Nasal cavity respiratory epithelium epithelial cell of viscerocranial mucosa (primary cell): ENCODE results near the gene PRPF8. TPM values are rescaled to one million over a fixed set of nuclear protein-coding genes. Genes with fewer than 3 reads are reported as not detected.

Experiments
- total RNA-seq: library from RNA; depleted of rRNA; stranded (reverse); fragments of >200 nt; gene quantifications from 2 replicates; pipeline ENCODE4 v1.2.3, GENCODE V29; 2014

Gene PRPF8
- total RNA-seq: 88.9 and 187 TPM in 2 replicates

DNA sequence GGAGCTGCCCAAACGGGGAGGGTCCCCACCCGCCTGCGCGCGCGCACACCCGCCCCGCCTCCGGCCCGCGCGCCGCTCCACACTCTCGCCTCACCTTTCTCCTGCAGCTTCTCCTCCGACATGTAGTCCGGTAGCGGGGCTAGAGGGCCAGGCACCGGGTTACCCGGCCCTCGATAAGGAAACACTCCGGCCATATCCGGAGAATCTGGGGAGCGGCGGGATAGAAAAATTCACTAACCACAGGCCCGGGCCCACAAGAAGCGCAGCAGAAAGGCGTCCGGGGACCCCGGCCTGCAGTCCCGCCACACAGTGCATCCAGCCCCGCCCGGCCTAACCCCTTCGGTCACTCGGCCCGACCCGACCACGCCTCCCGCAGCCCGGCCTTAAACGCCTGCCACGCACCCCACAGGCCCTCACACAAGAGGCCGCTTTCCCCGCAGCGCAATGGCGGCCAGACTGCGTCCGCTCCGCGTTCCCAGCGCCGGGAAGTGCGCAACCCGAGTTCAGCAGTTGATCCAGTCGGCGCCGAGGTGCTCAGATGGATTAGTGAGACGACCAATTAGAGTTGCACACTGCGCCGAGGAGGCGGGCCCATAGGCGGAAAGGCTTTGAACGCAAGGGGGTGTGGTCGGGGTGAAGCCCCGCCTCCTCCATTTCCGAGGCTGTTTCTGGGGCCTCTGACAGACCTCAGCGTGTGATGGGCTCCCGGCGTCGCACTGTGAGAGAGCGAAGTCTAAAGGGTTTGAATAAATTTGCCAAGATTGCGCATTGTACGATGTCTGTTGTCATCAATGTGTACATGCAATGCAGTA lies at the start of gene PRPF8:
Gene PRPF8, minus strand, starts transcription at position 490 of the 812 bp plus-strand sequence. Its CDS starts 296 bp downstream, at position 194.

DNA sequence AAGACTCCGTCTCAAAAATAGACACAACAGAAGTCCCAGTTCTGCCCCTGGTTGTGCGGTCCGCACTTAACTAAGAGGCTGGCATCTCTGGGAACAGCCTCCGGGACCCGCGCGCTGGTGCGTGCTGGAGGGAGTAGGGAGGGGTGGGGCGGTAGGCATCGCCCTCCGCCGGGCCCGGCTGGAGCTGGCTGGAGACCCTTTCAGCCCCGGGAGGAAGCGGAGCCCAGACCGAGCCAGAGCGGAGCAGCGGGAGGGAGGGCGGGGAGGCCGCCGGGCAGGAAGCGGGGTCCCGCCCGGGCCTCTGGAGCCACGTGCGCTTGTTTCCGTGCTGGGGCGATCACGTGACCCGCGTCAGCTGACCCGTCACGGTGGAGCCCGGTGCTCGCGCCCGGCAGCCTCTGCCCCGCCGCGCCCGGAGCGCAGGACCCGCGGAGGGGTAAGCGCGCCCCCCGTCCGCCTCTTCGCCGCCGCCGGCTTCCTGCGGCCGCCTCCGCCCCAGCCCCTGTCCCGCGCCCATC lies 39.7 kb upstream of the PRPF8 start, which contains the start of gene WDR81:
Gene WDR81, plus strand, starts transcription at position 354 of the 518 bp plus-strand sequence. CDS start 256 bp downstream, outside the sequence.

DNA sequence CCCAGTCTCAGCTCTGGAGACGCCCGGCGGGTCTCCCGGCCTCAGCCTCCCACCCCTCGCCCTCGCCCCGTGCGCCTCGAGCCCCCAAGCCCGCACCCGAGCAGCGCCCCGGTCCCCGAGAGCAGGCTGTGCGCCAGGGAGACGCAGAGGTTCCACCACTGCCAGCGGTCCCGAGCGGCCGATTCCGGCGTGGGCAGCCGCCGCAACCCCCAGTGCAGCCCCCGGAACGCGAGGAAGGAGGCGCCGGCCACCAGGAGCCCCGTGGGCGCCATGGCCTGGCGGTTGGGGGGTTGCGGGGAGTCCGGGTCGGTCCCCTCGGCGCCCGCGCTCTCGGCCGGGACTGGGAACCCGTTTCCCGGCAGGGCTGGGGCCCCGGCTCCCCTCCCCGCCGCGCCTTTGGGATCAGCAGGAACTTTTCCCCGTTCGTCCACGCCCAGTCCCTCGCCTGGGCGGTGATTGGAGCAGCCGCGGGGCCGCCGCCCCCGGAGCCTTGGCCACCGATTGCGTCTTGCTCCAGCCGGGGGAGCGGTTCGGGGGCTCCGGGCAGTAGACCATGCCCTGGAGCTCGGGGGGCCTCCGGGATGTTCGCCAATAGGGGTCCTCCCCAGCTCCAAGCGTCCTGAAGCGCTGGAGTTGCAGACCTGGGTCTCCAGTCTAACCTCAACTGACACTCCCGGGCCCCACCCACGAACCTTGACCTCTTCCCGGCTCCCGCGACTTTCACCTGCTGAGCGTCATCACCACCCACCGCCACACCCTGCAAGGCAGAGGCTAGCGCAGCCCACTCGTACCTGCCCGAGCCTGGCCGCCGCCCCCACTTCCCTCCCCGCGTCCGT lies 25.5 kb upstream of the PRPF8 start, which contains the start of gene TLCD2:
Gene TLCD2, minus strand, starts transcription at position 407 of the 836 bp plus-strand sequence. Its CDS starts 135 bp downstream, at position 272.

DNA sequence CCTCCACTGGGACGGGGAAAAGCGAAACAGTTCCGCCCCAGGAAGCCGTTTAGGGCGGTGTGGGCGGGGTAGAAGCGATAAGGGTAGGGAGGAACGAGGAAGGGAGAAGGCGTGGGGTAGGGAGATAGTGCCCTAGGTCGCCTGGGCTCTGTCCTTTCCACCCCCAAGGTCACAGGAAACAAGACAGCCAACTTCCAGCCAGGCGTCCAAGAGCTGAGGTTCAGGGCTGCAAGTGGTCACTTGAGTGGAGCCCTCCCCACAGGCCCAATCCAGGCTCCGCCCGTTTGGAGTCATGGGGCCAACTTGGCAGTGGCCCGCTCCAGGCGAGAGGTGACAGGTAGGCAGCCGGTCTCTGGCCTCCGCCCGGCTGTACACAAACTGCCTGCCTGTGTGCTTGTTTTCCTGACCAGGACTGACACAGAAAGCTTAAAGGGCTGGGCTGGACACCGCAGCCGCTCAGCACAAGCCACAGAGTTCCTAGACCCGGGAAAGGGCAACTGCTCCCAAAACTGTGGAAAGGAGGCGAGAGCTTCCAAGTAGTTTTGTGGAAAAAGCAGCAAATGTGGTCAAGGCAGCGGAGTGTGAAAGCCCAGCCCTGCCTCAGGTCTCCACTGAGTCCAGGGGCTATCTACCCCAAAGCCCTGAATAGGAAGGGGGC lies 34.7 kb downstream of the PRPF8 start, which contains the start of gene RILP:
Gene RILP, minus strand, starts transcription at position 23 of the 658 bp plus-strand sequence. CDS start 62 bp downstream, outside the sequence.

DNA sequence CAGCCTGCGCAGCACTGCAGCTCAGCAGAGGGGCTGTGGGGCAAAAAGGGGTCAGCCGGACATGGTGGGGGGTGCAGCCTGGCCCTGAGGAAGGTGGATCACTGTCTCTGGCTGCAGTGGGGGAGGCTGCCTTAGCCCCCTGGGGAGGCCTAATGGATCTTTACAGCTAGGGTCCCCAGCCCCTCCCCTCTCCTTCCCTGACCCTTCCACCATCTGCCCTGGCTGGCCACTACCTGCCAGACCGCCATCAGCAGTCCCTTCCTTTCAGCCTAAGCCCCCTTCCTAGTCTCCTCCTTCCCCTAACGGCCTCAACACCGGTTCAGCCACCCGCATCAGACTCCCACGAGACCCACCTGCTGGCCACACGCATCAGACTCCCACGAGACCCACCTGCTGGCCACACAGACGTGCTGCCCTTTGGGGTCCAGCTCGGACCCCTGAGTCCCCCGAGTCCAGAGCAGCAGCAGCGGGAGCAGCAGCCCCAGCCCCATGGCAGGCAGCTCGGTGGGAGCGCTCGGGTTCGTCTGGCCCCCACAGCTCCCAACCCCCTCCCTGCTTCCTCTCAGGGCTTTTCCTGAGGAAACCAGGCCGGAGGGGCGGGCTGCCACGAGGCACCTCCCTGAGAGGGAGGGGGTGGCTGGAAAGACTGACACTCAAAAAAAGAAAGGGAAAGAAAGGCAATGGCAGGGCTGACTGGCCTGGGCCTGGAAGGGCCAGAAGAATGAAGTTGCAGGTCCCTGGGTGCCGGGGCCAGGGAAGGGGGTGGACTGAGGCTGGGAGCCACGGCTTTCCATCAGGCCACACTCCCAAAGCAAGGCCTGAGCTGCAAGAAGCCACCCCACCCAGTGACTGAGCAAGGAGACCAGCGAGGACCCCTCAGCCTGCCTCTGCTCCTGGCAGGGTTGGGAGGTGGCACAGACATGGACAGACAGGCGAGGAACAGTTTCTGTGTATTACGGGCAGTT lies 39.2 kb downstream of the PRPF8 start, which contains the start of gene SCARF1:
Gene SCARF1, minus strand, starts transcription at position 526 of the 965 bp plus-strand sequence. Its CDS starts 35 bp downstream, at position 491.

DNA sequence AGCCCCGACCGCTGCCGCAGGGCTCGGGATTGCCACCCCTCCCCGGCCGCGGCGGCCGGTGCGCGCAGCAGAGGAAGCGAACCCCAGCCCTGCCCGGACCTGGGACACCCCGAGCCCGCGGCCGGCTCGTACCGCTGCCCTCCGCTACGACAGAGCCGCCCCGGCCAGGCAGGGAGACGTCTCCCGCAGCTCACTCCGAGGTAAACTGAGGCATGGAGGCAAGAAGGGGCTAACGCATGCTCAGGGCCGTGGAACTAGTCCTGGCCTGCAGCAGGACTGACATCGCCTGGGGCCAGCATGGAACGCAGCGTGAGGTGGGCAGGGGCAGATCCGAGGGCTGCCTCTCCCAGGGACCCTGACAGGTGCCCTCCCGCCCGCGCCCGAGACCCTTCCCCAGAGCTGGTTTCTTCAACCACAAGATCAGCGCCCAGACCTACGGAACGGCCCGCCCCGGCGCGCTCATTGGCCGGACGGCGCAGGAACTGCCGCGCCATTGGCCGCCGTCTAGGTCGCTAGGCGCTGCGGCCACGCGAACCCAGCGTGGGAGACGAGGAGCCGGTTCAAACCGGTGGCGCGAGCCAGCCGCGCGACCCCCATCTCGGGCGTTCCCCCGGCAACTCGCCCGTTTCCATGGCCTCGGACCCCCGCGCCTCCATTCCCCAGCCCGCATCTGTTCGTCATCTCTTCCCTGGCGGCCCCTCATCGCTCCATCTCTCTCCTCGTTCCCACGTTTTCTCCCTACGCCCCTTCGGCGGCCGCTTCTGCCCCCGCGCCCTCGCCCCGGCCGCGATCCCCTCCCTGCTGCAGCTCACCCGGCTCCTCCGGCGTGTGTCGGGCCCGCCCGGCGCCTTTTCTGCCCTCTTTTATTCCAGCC lies 56.4 kb downstream of the PRPF8 start, which contains the start of gene SLC43A2:
Gene SLC43A2, minus strand, starts transcription at position 853 of the 874 bp plus-strand sequence. CDS start 960 bp downstream, outside the sequence.

Other genes starting within 250 kb of the PRPF8 start
- gene CRK, start 228.6 kb downstream of the PRPF8 start, total RNA-seq: 121 and 129 TPM in 2 replicates
- gene MYO1C, start 192.2 kb downstream of the PRPF8 start, total RNA-seq: 85.1 and 211 TPM in 2 replicates
- 23.2 and 44.9 TPM in 2 replicates for gene INPP5K, start 168.3 kb downstream of the PRPF8 start, total RNA-seq
- gene PITPNA, start 122.1 kb downstream of the PRPF8 start, total RNA-seq: 20.2 and 32.9 TPM in 2 replicates
- gene SLC43A2, start 56.0 kb downstream of the PRPF8 start, total RNA-seq: 3.8 and 8.5 TPM in 2 replicates
- gene SCARF1, start 39.1 kb downstream of the PRPF8 start, total RNA-seq: 0.34 and 0.43 TPM in 2 replicates
- gene RILP, start 35.0 kb downstream of the PRPF8 start, total RNA-seq: 3.4 and 3.6 TPM in 2 replicates
- gene TLCD2, start 25.5 kb upstream of the PRPF8 start, total RNA-seq: 7.8 and 9.9 TPM in 2 replicates
- gene WDR81, start 39.8 kb upstream of the PRPF8 start, total RNA-seq: 13.7 and 39.9 TPM in 2 replicates
- 0.68 and 1.5 TPM in 2 replicates for gene SERPINF2, start 58.0 kb upstream of the PRPF8 start, total RNA-seq
- 73.1 and 440 TPM in 2 replicates for gene SERPINF1, start 77.2 kb upstream of the PRPF8 start, total RNA-seq
- 8.5 and 11.2 TPM in 2 replicates for gene SMYD4, start 145.0 kb upstream of the PRPF8 start, total RNA-seq
- gene RPA1, start 145.1 kb upstream of the PRPF8 start, total RNA-seq: 29.4 and 54.2 TPM in 2 replicates